Measurements from ENCODE around the gene MBP.

DNA sequence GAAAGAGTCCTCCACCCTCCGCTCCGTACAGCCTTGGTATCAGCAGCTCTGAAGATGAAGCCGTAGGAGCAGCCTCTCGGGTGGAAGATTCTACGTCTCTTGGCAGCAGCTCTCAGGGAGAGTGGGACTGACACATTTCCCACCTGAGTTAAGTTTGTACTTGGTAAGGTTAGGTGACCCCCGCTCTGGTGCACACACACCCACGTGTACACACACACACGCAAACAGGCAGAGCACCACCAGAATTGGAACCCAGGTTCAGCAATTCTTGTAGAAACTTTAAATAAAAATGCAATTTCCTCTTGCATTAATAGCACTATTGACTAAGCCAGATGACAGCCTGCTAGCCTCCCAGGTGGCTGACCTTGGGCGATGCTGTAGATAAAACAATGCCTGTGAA is 111.5 kb downstream of the MBP start:
- TF ChIP-seq, protein P1, sequence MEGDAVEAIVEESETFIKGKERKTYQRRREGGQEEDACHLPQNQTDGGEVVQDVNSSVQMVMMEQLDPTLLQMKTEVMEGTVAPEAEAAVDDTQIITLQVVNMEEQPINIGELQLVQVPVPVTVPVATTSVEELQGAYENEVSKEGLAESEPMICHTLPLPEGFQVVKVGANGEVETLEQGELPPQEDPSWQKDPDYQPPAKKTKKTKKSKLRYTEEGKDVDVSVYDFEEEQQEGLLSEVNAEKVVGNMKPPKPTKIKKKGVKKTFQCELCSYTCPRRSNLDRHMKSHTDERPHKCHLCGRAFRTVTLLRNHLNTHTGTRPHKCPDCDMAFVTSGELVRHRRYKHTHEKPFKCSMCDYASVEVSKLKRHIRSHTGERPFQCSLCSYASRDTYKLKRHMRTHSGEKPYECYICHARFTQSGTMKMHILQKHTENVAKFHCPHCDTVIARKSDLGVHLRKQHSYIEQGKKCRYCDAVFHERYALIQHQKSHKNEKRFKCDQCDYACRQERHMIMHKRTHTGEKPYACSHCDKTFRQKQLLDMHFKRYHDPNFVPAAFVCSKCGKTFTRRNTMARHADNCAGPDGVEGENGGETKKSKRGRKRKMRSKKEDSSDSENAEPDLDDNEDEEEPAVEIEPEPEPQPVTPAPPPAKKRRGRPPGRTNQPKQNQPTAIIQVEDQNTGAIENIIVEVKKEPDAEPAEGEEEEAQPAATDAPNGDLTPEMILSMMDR (IDR thresholded peaks at IDR 0.05; ENCODE audit: low read depth, low read length), result no peak
- no peak for TF ChIP-seq POLR2A (IDR thresholded peaks at IDR 0.05; ENCODE audit: extremely low read depth, insufficient read length)
